WERI-Rb-1 (cell line): ENCODE results near the gene NHERF2.

Experiments
- DNase-seq: peaks from one replicate; pipeline ENCODE4 v3.0.0-alpha.2; 2020
- H3K27ac ChIP-seq: fragments of 250-450 bp; sonication (Bioruptor Pico); 2 replicates; pipeline ENCODE4 v1.5.1; 2020; ENCODE audit warnings: mild to moderate bottlenecking, moderate library complexity
- H3K27me3 ChIP-seq: fragments of 250-450 bp; sonication (Bioruptor Pico); 2 replicates; pipeline ENCODE4 v1.5.1; 2021; ENCODE audit warnings: mild to moderate bottlenecking, low read depth, moderate library complexity; ENCODE audit not compliant: insufficient read depth, severe bottlenecking
- H3K36me3 ChIP-seq: fragments of 250-450 bp; sonication (Bioruptor Pico); 2 replicates; pipeline ENCODE4 v1.5.1; 2020; ENCODE audit warnings: mild to moderate bottlenecking, moderate library complexity
- H3K4me3 ChIP-seq: 2 replicates; pipeline ENCODE4 v1.5.1; 2011; ENCODE audit warnings: low read depth, mild to moderate bottlenecking, control low read depth, low read length
- H3K9me3 ChIP-seq: fragments of 250-450 bp; sonication (Bioruptor Pico); 2 replicates; pipeline ENCODE4 v1.5.1; 2021; ENCODE audit warnings: mild to moderate bottlenecking, moderate library complexity; ENCODE audit not compliant: severe bottlenecking
- TF ChIP-seq, protein P1 (sequence below): IDR thresholded peaks from 2 replicates; pipeline ENCODE4 v1.5.1; 2011; ENCODE audit warnings: low read depth, mild to moderate bottlenecking, control low read depth, inconsistent platforms, low read length

Gene NHERF2

DNA sequence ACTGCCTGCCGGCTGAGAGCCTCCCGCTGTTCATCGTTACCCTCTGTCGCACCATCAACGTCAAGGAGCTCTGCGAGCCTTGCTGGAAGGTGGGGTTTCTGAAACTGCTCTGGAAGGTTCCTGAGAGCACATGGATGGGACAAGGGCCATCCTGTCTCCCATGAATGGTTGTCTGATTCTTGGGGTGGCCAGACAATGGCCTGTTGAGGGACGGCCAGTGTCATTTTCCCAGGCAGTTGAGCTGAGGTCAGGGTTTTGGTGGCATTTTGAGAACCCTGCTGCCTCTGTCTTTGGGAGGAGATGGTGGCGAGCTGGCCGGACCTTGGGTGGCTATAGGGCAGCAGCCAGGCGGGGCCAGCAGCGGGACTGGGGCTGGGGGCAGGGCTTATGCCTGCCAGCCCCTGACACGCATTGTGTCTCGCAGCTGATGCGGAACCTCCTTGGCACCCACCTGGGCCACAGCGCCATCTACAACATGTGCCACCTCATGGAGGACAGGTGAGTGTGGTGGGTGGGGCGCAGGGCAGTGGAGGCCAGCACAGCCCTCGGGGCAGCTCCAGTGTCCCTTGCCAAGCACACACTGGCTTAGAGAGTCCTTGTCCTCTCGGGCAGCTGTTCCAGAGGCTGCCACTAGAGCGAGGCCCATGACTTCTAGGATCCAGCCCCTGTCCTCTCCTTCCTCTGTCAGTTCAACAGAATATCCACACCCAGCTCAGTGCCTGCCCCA lies 30.1 kb downstream of the NHERF2 start:
- no peak overlapping the region for H3K4me3 ChIP-seq
- TF ChIP-seq, protein P1, sequence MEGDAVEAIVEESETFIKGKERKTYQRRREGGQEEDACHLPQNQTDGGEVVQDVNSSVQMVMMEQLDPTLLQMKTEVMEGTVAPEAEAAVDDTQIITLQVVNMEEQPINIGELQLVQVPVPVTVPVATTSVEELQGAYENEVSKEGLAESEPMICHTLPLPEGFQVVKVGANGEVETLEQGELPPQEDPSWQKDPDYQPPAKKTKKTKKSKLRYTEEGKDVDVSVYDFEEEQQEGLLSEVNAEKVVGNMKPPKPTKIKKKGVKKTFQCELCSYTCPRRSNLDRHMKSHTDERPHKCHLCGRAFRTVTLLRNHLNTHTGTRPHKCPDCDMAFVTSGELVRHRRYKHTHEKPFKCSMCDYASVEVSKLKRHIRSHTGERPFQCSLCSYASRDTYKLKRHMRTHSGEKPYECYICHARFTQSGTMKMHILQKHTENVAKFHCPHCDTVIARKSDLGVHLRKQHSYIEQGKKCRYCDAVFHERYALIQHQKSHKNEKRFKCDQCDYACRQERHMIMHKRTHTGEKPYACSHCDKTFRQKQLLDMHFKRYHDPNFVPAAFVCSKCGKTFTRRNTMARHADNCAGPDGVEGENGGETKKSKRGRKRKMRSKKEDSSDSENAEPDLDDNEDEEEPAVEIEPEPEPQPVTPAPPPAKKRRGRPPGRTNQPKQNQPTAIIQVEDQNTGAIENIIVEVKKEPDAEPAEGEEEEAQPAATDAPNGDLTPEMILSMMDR = peak; percentile 47; the same call in 1 of the 2 replicates
- H3K36me3 ChIP-seq = peaks cover 47% of the 10 kb centered on the region
- H3K9me3 ChIP-seq = no peaks in the 10 kb centered on the region
- no peak for DNase-seq
- H3K27ac ChIP-seq = no peak overlapping the region
- H3K27me3 ChIP-seq = no peaks in the 10 kb centered on the region

DNA sequence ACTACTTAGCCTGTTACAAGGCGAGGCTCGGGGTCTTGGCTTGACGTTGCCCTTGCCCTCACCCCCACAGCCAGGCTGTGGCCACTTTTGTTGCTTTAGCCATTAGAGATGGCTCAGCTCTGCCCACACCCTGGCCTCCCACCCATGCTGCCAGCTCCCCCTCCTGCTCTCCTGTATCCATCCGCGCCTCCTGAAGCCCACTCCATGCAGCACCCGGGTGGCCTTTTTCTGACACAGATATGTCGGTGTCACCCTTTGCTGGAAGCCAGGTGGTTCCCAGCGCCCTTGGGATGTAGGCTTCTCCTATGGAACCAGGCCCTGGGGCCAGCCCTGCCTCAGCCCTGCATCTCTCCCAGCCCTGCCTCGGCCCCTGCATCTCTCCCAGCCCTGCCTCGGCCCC lies 30.7 kb downstream of the NHERF2 start:
- Histone ChIP-seq H3K36me3 (peaks cover 46% of the 10 kb centered on the region), H3K9me3 (no peaks in the 10 kb centered on the region), H3K4me3 (no peak overlapping the region), H3K27ac (no peak overlapping the region), H3K27me3 (no peaks in the 10 kb centered on the region)
- TF ChIP-seq, protein P1 = no peak
- no peak for DNase-seq

DNA sequence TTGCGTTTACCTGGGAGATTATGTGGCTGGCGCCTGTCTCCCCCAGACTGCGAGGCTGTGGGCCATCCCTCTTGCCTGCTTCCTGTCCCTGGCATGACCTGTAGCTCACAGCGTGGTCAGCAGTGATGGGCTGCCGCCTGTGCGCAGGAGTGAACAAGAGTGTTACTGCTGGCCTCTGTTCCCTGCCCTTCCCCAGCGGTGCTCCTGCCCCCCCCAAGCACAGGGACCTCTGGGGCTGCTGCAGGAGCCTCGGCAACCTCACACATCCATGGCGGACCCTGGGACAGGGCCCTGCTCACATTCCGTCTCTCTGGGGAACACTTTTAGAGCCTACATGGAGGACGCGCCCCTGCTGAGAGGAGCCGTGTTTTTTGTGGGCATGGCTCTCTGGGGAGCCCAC lies 31.7 kb downstream of the NHERF2 start:
- H3K27ac ChIP-seq = no peak overlapping the region
- no peak overlapping the region for H3K4me3 ChIP-seq
- DNase-seq = no peak
- H3K9me3 ChIP-seq = no peaks in the 10 kb centered on the region
- H3K27me3 ChIP-seq = no peaks in the 10 kb centered on the region
- H3K36me3 ChIP-seq = peaks cover 41% of the 10 kb centered on the region
- TF ChIP-seq, protein P1 = no peak

DNA sequence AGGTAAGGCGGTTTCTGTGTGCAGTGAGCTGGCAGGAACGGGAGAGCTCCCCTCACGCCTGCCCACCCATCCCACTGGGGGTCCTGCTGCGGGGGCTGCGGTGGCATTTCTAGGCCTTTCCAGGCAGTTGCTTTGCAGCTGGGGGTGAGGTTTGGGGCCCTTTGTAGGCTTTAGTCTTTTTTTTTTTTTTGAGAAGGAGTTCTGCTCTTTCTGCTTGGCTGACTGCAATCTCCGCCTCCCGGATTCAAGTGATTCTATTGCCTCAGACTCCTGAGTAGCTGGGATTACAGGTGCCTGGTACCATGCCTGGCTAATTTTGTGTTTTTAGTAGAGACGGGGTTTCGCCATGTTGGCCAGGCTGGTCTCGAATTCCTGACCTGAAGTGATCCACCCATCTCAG lies 32.2 kb downstream of the NHERF2 start:
- peaks cover 39% of the 10 kb centered on the region for H3K36me3 ChIP-seq
- H3K27me3 ChIP-seq = no peaks in the 10 kb centered on the region
- DNase-seq = no peak
- H3K4me3 ChIP-seq = no peak overlapping the region
- TF ChIP-seq, protein P1 = no peak
- no peaks in the 10 kb centered on the region for H3K9me3 ChIP-seq
- no peak overlapping the region for H3K27ac ChIP-seq

DNA sequence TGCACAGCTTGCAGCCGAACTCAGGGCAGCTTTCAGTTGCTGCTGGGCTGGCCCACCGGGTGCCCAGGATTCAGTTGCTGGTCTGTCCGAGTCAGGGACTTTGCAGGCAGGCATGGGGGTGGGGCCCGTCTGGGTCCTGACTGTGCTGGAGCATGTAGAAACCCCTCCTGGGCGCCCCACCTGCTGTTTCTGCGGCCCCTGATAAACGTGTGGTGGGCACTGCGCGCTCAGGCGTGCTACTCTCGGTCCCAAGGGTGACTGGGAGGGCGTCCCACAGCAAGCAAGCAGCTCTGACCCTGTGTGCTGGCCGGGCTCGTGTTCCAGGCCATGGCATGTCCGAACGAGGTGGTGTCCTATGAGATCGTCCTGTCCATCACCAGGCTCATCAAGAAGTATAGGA lies 33.6 kb downstream of the NHERF2 start:
- TF ChIP-seq, protein P1 = no peak
- no peak for DNase-seq
- H3K9me3 ChIP-seq = no peaks in the 10 kb centered on the region
- no peaks in the 10 kb centered on the region for H3K27me3 ChIP-seq
- H3K27ac ChIP-seq = no peak overlapping the region
- no peak overlapping the region for H3K4me3 ChIP-seq
- peaks cover 39% of the 10 kb centered on the region for H3K36me3 ChIP-seq

DNA sequence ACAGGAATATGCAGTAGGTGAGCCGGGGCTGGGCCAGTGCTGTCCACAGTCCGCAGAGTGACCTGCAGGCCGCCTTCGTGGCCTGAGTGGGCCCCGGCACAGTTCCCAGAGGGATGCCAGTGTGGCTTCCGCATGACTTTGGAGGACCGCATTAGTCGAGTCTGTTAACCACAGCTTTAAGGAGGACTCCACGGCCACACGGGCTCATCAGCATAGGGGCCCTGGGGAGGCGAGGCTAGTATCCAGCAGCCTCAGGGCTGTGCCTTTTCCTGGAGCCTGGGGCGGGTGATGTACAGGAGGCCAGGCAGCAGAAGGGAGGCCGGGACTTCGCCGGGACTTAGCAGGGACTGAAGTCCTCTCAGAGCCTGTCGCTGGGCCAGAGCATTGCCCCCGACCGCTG lies 34.3 kb downstream of the NHERF2 start:
- TF ChIP-seq, protein P1 = no peak
- DNase-seq = no peak
- no peaks in the 10 kb centered on the region for H3K27me3 ChIP-seq
- H3K9me3 ChIP-seq = no peaks in the 10 kb centered on the region
- no peak overlapping the region for H3K27ac ChIP-seq
- no peak overlapping the region for H3K4me3 ChIP-seq
- peaks cover 46% of the 10 kb centered on the region for H3K36me3 ChIP-seq
